GM19240 (cell line): Measurements from ENCODE around the gene SLCO3A1.

Experiments used
- DNase-seq: peaks from one replicate; pipeline ENCODE4 v3.0.0; 2011; ENCODE audit warnings: low spot score; ENCODE audit not compliant: insufficient read length

SLCO3A1 gene

DNA sequence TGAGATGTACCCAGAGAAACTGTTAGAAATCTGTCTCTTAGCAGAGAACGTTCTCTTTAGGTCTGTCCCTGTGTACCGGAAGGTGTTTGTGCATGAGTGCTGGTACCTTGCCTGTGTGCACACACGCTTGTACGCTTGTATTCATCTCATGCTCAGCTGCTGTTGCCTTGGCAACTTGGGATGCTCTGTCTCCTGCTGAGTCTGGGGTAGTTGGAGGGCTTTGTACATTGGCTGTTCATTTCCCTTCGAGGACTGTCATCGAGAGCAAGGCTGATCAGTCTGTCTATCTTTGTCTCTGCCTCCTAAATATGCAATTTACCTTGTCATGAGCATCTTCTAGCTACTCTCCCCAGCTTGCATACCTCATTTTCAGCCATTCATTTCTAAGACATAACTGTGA, 147.2 kb downstream of the SLCO3A1 start:
- no peak for DNase-seq

GRCh38 chr15:92001307-92001706, 147.8 kb downstream of the SLCO3A1 start:
- DNase-seq: no peak

GRCh38 chr15:92002666-92003065, 149.2 kb downstream of the SLCO3A1 start:
- DNase-seq: no peak

- DNase-seq: no peak
These were observed 150.1 kb downstream of the SLCO3A1 start for GRCh38 chr15:92003515-92004067.

GRCh38 chr15:92005154-92005553, 151.6 kb downstream of the SLCO3A1 start:
- DNase-seq: no peak

DNA sequence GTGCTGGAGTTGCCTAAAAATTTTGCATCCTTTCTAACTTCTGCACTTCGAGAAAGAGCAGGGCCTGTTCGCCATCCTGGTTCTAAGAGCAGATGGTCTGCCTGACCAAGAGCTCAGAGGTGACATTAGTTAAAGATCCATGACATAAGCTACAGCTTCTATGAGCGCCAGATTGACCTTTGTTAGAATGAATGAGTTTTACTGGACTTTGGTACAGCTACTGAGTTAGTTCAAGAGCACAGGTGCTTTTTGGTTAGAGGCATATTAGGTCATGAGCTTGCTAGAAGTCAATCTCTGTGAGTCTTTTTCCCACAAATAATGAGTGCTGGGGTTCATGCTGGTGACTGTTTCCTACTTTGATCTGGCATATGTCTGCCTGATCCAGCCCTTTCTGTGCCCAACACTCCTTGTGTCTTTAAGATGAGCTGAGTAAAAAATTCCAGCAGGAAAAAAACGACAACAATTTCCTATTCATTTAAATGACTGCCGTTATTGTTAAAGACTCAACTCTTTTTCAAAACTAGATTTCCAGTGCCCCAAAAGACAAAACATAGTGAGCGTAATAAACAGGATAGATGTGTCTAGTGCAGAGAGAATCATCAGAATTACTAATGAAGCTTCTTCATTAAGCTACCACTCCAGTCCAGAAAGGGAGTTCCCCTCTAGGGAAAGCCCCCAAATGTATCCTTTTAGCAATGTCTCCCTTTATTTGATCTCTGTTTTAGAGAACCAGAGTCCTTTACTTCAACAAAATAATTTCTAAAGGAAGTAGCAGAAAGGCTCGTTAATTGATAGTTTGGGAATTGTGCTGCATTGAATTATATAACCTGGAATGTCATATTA, 152.9 kb downstream of the SLCO3A1 start:
- DNase-seq: no peak

GRCh38 chr15:92009162-92009561, 155.7 kb downstream of the SLCO3A1 start:
- DNase-seq: no peak

DNA sequence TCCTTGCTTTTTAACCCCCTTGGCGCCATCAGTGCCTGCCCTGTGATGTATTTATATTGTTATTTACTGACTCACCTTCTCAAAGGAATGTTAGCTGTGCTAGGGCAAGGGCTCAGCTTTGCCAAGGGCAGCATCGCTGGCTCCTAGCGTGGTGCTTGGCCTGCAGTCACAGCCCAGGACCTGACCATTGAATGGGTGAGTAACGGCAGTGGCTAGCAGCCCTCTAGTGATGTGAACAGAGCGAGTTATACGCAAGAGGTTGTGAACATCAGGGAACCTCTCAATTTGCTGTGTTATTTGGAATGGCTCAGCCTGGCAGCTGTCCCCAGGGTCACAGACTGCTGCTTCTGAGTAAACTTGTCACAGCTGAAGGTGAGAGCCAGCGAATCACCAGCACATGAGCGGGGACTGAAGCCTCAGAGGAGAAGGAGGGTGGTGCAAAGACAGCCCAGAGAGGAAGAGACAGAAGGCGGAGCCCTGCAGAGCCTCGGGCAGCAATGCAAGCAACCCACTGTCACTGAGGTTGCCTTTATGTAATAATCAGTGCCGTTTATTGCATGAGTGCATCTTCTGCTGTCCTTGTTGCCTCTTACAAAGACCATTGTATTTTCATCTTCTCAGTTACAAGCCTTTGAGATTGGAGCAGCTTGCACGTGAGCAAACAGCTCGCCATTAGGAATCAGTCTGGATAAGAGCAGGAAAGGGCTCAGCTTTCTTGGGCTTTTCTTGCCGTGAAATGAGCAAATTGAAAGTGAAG, 158.3 kb downstream of the SLCO3A1 start:
- no peak for DNase-seq

- DNase-seq: no peak
These were observed 158.8 kb downstream of the SLCO3A1 start for GRCh38 chr15:92012368-92012629.

DNA sequence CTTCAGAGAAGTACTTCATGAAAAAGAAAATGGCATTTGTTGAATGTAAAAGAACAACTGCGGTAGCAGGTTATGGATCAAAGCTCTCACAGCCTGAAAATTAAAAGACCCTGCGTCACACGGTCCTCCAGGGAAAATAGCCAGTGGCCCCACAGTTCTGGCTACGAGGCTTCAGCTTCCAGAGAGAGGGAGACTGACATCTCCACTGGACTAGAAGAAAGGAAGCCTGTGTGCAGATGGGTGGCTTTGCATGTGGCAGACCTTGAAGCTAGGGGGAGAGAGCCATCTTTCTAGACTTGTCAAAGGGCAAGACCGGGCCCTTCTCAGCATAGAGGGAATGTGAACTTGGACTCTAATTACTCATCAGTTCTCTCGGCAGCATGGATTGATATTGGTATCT, 159.4 kb downstream of the SLCO3A1 start:
- DNase-seq: no peak

- no peak for DNase-seq
These were observed 160.9 kb downstream of the SLCO3A1 start for GRCh38 chr15:92014281-92015030.

- no peak for DNase-seq
These were observed 164.5 kb downstream of the SLCO3A1 start for GRCh38 chr15:92017882-92018534.

- DNase-seq: no peak
These were observed 165.2 kb downstream of the SLCO3A1 start for GRCh38 chr15:92018535-92019239.

DNA sequence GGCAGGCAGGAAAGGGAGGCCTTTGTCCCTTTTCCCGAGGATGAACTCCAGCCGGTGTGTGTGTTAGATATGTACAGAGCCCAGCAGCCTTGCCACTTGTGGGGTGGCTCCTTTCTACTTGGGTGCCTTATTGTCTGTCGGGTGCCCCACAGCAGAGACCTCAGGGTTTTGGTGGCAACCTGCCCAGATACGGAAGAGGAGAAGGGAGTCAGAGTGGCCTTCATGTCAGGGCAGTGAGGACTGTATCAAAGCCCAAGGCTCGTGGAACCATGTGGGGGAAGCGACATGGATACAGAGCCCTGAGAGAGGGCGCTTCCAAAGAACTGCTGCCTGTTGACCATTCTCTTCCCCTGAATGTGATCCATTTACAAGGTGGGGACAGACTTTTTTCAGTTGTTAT, 166.2 kb downstream of the SLCO3A1 start:
- no peak for DNase-seq

GRCh38 chr15:92020207-92020606, 166.7 kb downstream of the SLCO3A1 start:
- no peak for DNase-seq

GRCh38 chr15:92020804-92021203, 167.3 kb downstream of the SLCO3A1 start:
- no peak for DNase-seq

- no peak for DNase-seq
These were observed 168.3 kb downstream of the SLCO3A1 start for GRCh38 chr15:92021792-92022191.

- no peak for DNase-seq
These were observed 170.5 kb downstream of the SLCO3A1 start for GRCh38 chr15:92023965-92024364.

DNA sequence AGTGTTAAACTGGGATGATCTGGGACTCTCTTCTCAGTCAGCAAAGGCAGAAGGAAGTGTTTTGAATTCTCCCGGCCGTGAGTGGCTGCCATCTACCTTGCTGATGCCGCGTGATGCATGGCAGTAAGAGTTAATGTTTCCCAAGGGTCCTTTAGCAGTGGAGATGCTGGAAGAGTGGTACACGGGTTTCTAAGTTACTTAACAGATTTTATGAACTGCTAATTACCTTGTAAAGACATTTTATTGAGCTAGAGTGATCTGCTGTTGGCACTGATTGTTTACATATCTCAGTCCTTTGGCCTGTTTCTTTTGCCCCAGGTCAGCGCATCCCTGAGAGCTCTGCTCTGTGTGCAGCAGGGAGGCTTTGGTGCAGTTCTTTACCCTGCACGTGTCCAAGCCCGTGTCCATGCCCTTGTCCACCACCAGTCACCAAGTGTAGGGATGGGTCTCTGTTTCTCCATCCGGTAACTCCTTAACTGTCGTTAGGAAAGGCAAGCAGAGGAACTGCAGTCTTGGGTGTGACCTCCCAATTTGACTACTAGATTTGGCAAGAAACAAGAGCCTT, 172.3 kb downstream of the SLCO3A1 start:
- DNase-seq: no peak

DNA sequence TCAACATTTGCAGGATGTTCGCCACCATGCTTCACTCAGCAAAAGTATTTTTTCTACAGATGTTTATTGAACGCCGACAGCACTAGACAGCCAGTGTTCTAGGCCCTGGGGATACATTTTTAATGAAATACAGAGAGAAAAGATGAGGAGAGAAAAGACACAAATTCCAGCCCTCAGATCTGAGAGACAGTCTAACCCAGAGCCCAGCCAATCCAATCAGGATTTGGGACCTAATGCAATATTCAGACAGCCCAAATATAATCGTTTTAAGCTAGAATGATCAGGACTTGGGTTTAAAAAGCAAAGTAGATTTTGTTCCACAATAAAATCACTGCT, 174.8 kb downstream of the SLCO3A1 start:
- no peak for DNase-seq

- no peak for DNase-seq
These were observed 176.3 kb downstream of the SLCO3A1 start for GRCh38 chr15:92029767-92030166.
